ENCODE data around the gene DENND5A.
"Not testable (repeated sequence)": the region's sequence is repeated elsewhere in the genome, so short reads cannot be mapped to it uniquely, and the experiment has no call there.

Gene DENND5A

GRCh38 chr11:9170450-9170849, 94.7 kb downstream of the DENND5A start:
- DNase-seq, result no peak

GRCh38 chr11:9169595-9170295, 95.4 kb downstream of the DENND5A start:
- no peak for DNase-seq

GRCh38 chr11:9161991-9162390, 103.2 kb downstream of the DENND5A start:
- DNase-seq, result not testable (repeated sequence)

- no peak for DNase-seq
Observed at GRCh38 chr11:9160166-9160565, 105.0 kb downstream of the DENND5A start.

- DNase-seq, result no peak
Observed at GRCh38 chr11:9158898-9159391, 106.2 kb downstream of the DENND5A start.

GRCh38 chr11:9155930-9156329, 109.2 kb downstream of the DENND5A start:
- DNase-seq, result no peak

- no peak for DNase-seq
Observed at GRCh38 chr11:9153651-9154050, 111.5 kb downstream of the DENND5A start.

GRCh38 chr11:9151631-9152030, 113.5 kb downstream of the DENND5A start:
- no peak for DNase-seq

- no peak for DNase-seq
Observed at GRCh38 chr11:9150926-9151325, 114.2 kb downstream of the DENND5A start.

- DNase-seq, result no peak
Observed at GRCh38 chr11:9150501-9150900, 114.6 kb downstream of the DENND5A start.

- DNase-seq, result no peak
Observed at GRCh38 chr11:9148727-9149126, 116.4 kb downstream of the DENND5A start.

GRCh38 chr11:9148035-9148434, 117.1 kb downstream of the DENND5A start:
- no peak for DNase-seq

- no peak for DNase-seq
Observed at GRCh38 chr11:9146477-9146876, 118.7 kb downstream of the DENND5A start.

- DNase-seq, result no peak
Observed at GRCh38 chr11:9145283-9145682, 119.9 kb downstream of the DENND5A start.

GRCh38 chr11:9144828-9145227, 120.3 kb downstream of the DENND5A start:
- DNase-seq, result no peak

GRCh38 chr11:9143721-9144120, 121.4 kb downstream of the DENND5A start:
- DNase-seq, result no peak

- DNase-seq, result no peak
Observed at GRCh38 chr11:9142732-9143131, 122.4 kb downstream of the DENND5A start.

- DNase-seq, result no peak
Observed at GRCh38 chr11:9141186-9141585, 124.0 kb downstream of the DENND5A start.

- DNase-seq, result no peak
Observed at GRCh38 chr11:9139628-9140357, 125.4 kb downstream of the DENND5A start.

- no peak for DNase-seq
Observed at GRCh38 chr11:9138612-9139579, 126.3 kb downstream of the DENND5A start.

- no peak for DNase-seq
Observed at GRCh38 chr11:9138133-9138453, 127.1 kb downstream of the DENND5A start.

- DNase-seq, result peak; percentile 84
Observed at GRCh38 chr11:9137293-9138132, 127.6 kb downstream of the DENND5A start.

Data from OCI-M1 (cell line).